Activated CD8-positive, alpha-beta memory T cell treated with anti-CD3 and anti-CD28 coated beads, Interleukin-2, amount 50 U/mL, for 1 hour (primary cell): Measurements from ENCODE around the gene SMNDC1.
"Not testable (repeated sequence)": the region's sequence is repeated elsewhere in the genome, so short reads cannot be mapped to it uniquely, and the experiment has no call there.

Experiments used
- DNase-seq: peaks from one replicate; pipeline ENCODE4 v3.0.0-alpha.2; 2020; ENCODE audit errors: extremely low read depth

Gene SMNDC1

GRCh38 chr10:110304780-110305421 lies at the start of gene SMNDC1:
Gene SMNDC1, minus strand, starts transcription at chr10:110304920. Its CDS starts 1,333 bp downstream, at chr10:110303587.
- peak; percentile 86 for DNase-seq

GRCh38 chr10:110354322-110354766 lies 49.6 kb upstream of the SMNDC1 start:
- DNase-seq: no peak

GRCh38 chr10:110353244-110354119 lies 48.8 kb upstream of the SMNDC1 start:
- no peak for DNase-seq

GRCh38 chr10:110352930-110353243 lies 48.2 kb upstream of the SMNDC1 start:
- no peak for DNase-seq

- DNase-seq: no peak
Measured at GRCh38 chr10:110350812-110351211, 46.1 kb upstream of the SMNDC1 start.

GRCh38 chr10:110349831-110350230 lies 45.1 kb upstream of the SMNDC1 start:
- no peak for DNase-seq

- no peak for DNase-seq
Measured at GRCh38 chr10:110349386-110349785, 44.7 kb upstream of the SMNDC1 start.

GRCh38 chr10:110348336-110348735 lies 43.6 kb upstream of the SMNDC1 start:
- DNase-seq: no peak

- DNase-seq: no peak
Measured at GRCh38 chr10:110346914-110347313, 42.2 kb upstream of the SMNDC1 start.

- DNase-seq: no peak
Measured at GRCh38 chr10:110345286-110345685, 40.6 kb upstream of the SMNDC1 start.

- no peak for DNase-seq
Measured at GRCh38 chr10:110344622-110345021, 39.9 kb upstream of the SMNDC1 start.

GRCh38 chr10:110343947-110344346 lies 39.2 kb upstream of the SMNDC1 start:
- no peak for DNase-seq

- DNase-seq: no peak
Measured at GRCh38 chr10:110340816-110341215, 36.1 kb upstream of the SMNDC1 start.

- no peak for DNase-seq
Measured at GRCh38 chr10:110340122-110340521, 35.4 kb upstream of the SMNDC1 start.

- no peak for DNase-seq
Measured at GRCh38 chr10:110337906-110338305, 33.2 kb upstream of the SMNDC1 start.

GRCh38 chr10:110337401-110337800 lies 32.7 kb upstream of the SMNDC1 start:
- no peak for DNase-seq

GRCh38 chr10:110336111-110336721 lies 31.5 kb upstream of the SMNDC1 start:
- no peak for DNase-seq

- DNase-seq: no peak
Measured at GRCh38 chr10:110335314-110336064, 30.8 kb upstream of the SMNDC1 start.

- no peak for DNase-seq
Measured at GRCh38 chr10:110334061-110334656, 29.4 kb upstream of the SMNDC1 start.

- not testable (repeated sequence) for DNase-seq
Measured at GRCh38 chr10:110331226-110331795, 26.6 kb upstream of the SMNDC1 start.

- no peak for DNase-seq
Measured at GRCh38 chr10:110330675-110331074, 26.0 kb upstream of the SMNDC1 start.
